Putamen (tissue), 1 donor: Measurements from ENCODE around the gene ARPC1B.
"Not testable (repeated sequence)": the region's sequence is repeated elsewhere in the genome, so short reads cannot be mapped to it uniquely, and the experiment has no call there.

Experiments
- DNase-seq: peaks from one replicate; pipeline ENCODE4 v3.0.0-alpha.2; 2016; ENCODE audit warnings: low spot score

The ARPC1B gene

GRCh38 chr7:99368750-99369389 lies 5.7 kb upstream of the ARPC1B start:
- DNase-seq: no peak

GRCh38 chr7:99369767-99370391 lies 4.7 kb upstream of the ARPC1B start:
- DNase-seq: no peak

DNA sequence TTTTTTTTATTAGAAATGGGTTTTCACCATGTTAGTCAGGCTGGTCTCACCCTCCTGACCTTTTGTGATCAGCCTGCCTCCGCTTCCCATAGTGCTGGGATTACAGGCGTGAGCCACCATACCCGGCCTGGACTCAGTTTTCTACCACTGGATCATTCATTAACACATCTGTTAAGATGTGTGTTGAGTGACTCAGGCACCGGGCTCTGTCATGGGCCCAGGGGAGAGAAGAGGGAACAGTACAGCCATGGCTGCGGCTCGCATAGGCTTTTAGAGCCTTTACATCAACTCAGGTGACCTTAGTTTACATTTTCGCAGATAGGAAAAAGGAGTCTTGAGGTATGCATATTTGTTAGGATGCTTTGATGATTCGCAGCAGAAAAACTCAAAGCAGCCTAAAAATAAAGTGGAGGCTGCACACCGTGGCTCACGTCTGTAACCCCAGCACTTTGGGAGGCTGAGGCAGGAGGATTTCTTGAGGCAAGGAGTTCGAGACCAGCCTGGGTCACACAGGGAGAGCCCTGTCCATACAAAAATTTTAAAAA lies 3.1 kb upstream of the ARPC1B start:
- DNase-seq: no peak

DNA sequence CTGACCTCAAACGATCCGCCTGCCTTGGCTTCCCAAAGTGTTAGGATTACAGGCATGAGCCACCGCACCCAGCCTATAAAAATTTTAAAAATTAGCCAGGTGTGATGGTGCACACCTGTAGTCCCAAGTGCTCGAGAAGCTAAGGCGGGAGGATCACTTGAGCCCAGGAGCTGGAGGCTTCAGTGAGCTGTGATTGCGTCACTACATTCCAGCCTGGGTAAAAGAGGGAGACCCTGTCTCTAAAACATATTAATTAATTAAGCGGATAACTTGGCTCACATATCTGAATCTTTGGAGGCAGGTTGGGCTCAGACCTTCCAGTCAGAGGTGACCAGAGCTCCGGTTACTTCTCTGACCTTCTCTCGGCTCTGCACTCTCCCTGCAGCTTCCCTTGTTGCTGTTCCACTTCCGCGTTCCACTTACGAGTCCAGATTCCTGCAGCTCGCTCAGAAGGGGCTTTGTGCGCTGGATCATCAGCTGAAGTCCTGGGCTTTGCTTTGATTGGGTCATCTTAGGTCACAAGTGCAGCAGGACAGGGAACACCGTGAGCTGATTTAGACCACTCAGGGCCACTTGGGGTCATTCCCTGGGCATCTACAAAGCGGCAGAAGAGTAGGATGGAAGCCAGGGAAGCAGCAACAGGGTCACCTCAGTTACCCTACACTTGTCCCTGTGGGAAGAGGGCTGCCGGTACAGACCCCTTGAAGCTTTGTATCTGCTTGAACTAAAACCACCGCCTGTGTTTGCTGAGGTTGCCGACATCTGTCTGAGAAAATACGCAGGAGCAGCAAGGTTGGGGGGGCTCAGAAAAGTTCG lies 2.0 kb upstream of the ARPC1B start:
- DNase-seq: no peak

DNA sequence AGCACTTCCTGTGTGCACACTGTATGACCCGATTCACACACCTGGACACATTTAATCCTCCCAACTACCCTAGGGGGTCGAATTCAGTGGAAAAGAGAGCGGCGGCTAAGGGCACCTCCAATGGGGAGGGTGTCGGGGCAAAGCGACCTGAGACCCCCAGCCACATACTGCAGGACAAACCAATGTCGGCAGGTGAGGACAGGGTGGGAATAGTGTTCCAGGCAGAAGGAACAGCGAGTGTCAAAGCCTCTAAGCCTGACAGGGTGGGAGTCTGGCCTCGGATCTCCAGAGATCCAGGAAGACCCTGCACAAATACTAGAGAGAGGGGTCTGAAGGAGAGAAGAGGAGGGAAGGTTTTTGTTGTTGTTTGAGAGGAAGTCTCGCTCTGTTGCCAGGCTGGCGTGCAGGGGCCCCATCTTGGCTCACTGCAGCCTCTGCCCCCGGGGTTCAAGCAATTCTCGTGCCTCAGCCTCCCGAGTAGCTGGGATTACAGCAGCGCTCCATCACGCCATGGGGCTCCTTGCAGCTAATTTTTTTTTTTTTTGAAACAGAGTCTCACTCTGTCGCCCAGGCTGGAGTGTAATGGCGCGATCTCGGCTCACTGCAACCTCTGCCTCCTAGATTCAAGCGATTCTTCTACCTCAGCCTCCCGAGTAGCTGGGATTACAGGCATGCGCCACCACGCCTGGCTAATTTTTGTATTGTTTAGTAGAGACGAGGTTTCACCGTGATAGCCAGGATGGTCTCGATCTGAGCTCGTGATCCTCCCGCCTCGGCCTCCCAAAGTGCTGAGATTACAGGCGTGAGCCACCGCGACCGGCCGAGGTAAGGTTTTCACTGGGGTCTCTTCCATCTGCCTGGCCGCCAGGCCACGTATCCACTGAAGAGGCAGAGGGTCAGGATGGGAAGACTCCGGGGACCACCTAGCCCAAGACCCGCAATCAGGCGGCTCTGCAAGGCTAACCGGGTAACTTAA lies 1.2 kb upstream of the ARPC1B start:
- no peak for DNase-seq

GRCh38 chr7:99375070-99375807 lies 709 bp downstream of the ARPC1B start:
- no peak for DNase-seq

DNA sequence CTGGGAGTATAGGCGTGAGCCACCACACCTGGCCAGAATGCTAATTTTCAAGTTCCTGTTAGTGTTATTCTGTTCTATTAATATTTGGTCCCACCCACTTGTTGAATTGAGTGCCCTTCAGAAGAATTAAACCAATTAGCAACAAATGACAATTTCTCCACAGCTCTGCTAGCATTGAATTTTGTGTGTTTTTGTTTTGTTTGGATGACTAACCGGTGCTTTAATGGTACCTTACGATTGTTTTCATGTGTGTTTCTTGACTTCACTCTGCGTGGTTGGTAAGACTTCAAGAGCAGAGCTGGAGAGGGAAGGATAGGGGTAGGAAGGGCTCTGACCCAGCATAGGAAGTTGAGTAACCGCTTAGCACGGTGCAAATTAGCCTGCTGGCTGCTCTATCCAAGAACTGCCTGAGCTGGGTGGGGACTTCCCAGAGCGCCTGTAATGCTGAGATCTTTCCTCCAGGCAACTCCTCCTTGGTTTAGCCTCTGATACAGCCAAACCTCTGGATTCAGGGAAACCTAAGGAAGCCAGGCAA lies 4.6 kb downstream of the ARPC1B start:
- DNase-seq: no peak

- not testable (repeated sequence) for DNase-seq
Measured at GRCh38 chr7:99379693-99380031, 5.1 kb downstream of the ARPC1B start.

GRCh38 chr7:99380032-99380822 lies 5.7 kb downstream of the ARPC1B start:
- DNase-seq: peak; percentile 88

DNA sequence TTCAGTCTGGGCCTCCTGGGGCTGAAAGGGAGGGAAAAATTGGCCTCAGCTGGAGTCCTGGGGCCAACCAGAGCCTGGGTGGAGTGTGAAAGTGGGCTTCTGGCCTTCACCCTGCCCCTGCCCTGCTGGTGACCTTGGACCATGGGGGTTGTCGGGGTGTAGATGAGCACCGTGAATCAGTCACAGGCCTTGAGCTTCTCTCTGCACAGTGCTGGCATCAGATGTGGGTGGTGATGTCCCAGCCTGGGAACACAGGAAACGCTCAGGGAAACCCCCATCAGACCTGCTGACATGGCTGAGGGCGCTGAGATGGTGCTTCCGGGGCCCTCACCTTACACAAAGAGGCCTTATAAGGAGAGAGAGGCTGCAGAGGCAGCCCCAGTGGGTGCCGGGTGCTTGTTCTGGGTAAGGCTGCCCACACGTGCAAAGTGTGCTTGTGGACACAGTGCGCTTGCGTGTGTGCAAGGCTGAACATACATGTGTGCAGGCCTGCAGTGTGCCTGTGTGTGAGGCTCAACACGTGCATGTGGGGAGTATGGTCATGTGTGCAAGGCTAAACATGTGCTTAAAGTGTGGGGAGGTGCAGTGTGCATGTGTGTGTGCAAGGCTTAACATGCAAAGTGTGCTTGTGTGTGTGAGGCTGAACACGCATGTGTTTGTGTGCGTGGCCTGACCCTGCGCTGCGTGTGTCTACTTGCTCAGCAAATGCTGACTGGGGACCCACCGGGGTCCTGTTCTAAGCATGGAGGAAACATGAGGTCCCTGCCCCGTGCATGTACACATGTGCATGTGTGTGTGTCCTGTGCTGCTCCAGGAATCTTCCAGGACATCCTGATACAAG lies 6.5 kb downstream of the ARPC1B start:
- no peak for DNase-seq

- no peak for DNase-seq
Measured at GRCh38 chr7:99381664-99382075, 7.1 kb downstream of the ARPC1B start.

DNA sequence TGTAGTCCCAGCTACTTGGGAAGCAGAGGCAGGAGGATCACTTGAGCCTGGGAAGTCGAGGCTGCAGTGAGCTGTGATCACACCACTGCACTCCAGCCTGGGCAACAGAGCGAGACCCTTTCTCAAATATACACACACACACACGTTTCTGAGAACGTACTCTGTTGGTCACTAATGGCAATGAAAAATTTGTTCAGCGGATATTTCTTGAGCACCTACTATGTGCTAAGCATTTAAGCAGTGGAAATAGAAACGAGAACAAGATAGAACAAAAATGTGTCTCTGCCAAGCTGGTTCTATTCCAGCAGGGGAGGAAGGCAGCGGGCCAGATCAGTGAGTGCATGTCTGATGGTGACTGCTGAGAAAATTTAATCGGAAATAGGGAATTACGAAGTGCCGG lies 8.7 kb downstream of the ARPC1B start:
- DNase-seq: no peak

DNA sequence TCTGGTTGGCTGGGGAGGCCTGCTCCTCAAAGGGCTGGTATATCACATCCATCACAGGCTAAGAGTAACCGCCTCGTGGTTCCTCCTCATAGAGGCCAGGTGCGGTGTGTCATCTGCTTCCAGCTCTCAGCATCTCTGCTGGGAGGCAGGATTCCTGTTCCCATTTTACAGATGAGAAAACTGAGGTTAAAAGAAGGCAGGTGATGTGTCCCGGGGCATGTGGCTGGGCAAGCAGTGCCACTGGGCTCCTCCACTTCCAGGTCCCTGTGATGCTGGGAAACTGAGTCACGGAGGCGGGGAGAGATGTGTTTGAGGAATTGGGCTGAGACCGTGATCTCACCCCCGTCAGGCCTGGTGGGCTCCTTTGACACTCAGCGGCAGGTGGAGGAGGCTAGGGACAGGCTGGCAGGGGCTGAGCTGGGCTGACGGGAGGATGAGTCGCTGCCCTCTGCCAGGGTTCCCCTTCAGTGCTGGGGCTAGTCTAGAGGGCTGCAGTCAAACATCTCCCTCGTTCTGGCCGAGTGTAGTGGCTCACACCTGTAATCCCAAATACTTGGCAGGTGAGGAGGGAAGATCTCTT lies 9.4 kb downstream of the ARPC1B start:
- no peak for DNase-seq

DNA sequence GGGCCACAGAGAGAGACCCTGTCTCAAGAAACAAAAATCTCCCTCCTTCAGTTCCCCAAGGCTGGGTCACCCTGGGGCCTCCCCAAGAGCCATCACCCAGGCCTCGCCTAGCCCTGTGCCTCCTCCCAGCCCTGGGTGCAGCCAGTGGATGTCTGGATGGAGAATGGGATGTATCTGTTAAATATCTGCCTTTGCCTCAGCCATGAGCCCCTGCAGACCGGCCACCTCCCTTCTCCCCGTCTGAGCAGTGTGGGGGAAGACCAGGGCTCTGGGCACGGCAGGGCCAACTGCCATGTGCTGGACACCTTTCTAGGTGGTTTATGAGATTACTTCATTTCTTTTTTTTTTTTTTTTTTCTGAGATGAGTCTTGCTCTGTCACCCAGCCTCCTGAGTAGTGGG lies 10.0 kb downstream of the ARPC1B start:
- no peak for DNase-seq

- no peak for DNase-seq
Measured at GRCh38 chr7:99385564-99385963, 11.0 kb downstream of the ARPC1B start.

- DNase-seq: no peak
Measured at GRCh38 chr7:99386584-99387238, 12.2 kb downstream of the ARPC1B start.

DNA sequence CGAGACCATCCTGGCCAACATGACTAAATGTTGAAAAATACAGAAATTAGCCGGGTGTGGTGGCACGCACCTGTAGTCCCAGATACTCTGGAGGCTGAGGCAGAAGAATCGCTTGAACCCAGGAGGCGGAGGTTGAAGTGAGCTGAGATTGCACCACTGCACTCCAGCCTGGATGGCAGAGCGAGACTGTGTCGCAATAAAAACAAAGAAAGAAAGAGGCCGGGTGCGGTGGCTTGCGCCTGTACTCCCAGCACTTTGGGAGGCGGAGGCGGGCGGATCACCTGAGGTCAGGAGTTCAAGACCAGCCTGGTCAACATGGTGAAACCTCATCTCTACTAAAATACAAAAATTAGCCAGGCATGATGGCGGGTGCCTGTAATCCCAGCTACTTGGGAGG lies 12.7 kb downstream of the ARPC1B start:
- DNase-seq: not testable (repeated sequence)

GRCh38 chr7:99387912-99388311 lies 13.4 kb downstream of the ARPC1B start:
- DNase-seq: no peak
